HEK293 (cell line): ENCODE data around the gene ISCU.
A peak's percentile ranks its signal among the peaks of the same experiment; 100 is the strongest.

Experiments used
- CTCF ChIA-PET: fragments of 350-600 bp; formaldehyde crosslinking; extraction: SDS; loops from one replicate; lab custom pipeline; 2021; ENCODE audit warnings: antibody characterized with exemption; lab: Yijun Ruan, JAX
- POLR2A ChIA-PET: fragments of 300-600 bp; formaldehyde crosslinking; extraction: SDS; loops from one replicate; lab custom pipeline; 2020; ENCODE audit warnings: antibody characterized with exemption, inconsistent platforms; lab: Yijun Ruan, JAX
- H3K27ac ChIP-seq: fragments of 200-500 bp; sonication (Bioruptor generic); 2 replicates; pipeline ENCODE4 v1.5.1; 2014; ENCODE audit warnings: low read depth, low read length, control low read depth, inconsistent platforms; ENCODE audit errors: extremely low read depth
- H3K36me3 ChIP-seq, 2 experiments: fragments of 200-500 bp in 1 of 2; sonication (Bioruptor generic) in 1 of 2; 1 replicate in 1 of 2; 2 replicates in 1 of 2; pipeline ENCODE4 v1.5.1; 2014 to 2017; ENCODE audit warnings: inconsistent platforms in 2 of 2, low read length in 2 of 2; ENCODE audit not compliant: control insufficient read depth in 2 of 2, insufficient read depth in 1 of 2
- H3K4me1 ChIP-seq: fragments of 200-500 bp; sonication (Bioruptor generic); 2 replicates; pipeline ENCODE4 v1.5.1; 2014; ENCODE audit warnings: mild to moderate bottlenecking, low read length, inconsistent platforms; ENCODE audit not compliant: control insufficient read depth, insufficient read depth
- H3K4me3 ChIP-seq: 2 replicates; pipeline ENCODE4 v1.5.1; 2011; ENCODE audit warnings: low read depth, mild to moderate bottlenecking, control low read depth, low read length, moderate library complexity
- H3K9me3 ChIP-seq: fragments of 200-500 bp; sonication (Bioruptor generic); 2 replicates; pipeline ENCODE4 v1.5.1; 2014; ENCODE audit warnings: low read depth, low read length, inconsistent platforms; ENCODE audit not compliant: control insufficient read depth, insufficient read depth
- BCL11A ChIP-seq: fragments of 450-650 bp; formaldehyde crosslinking; IDR thresholded peaks from 2 replicates; pipeline ENCODE4 v1.5.1; 2016; ENCODE audit warnings: low read depth, missing biosample characterization, missing genetic modification characterization
- CTCF ChIP-seq: fragments of 450-650 bp; formaldehyde crosslinking; IDR thresholded peaks from 2 replicates; pipeline ENCODE4 v1.5.1; 2016; ENCODE audit warnings: missing biosample characterization, missing genetic modification characterization
- GLI4 ChIP-seq: fragments of 450-650 bp; formaldehyde crosslinking; IDR thresholded peaks from 2 replicates; pipeline ENCODE4 v1.5.1; 2016; ENCODE audit warnings: missing biosample characterization, missing genetic modification characterization
- GLIS2 ChIP-seq: fragments of 450-650 bp; formaldehyde crosslinking; IDR thresholded peaks from 2 replicates; pipeline ENCODE4 v1.5.1; 2016; ENCODE audit warnings: missing biosample characterization, missing genetic modification characterization
- MZF1 ChIP-seq: fragments of 450-650 bp; formaldehyde crosslinking; IDR thresholded peaks from 2 replicates; pipeline ENCODE4 v1.5.1; 2017; ENCODE audit warnings: missing biosample characterization, missing genetic modification characterization, borderline replicate concordance
- PRDM1 ChIP-seq: fragments of 450-650 bp; formaldehyde crosslinking; IDR thresholded peaks from 2 replicates; pipeline ENCODE4; 2016; ENCODE audit warnings: missing biosample characterization, missing genetic modification characterization
- PRDM6 ChIP-seq: fragments of 450-650 bp; formaldehyde crosslinking; IDR thresholded peaks from 2 replicates; pipeline ENCODE4 v1.5.1; 2017; ENCODE audit warnings: missing biosample characterization, missing genetic modification characterization
- TCF7L2 ChIP-seq: IDR thresholded peaks from 2 replicates; pipeline ENCODE4 v1.6.1; 2011; ENCODE audit warnings: low read depth, mild to moderate bottlenecking, inconsistent platforms, low read length, moderate library complexity, borderline replicate concordance
- WT1 ChIP-seq: fragments of 450-650 bp; formaldehyde crosslinking; IDR thresholded peaks from 2 replicates; pipeline ENCODE4 v1.5.1; 2016; ENCODE audit warnings: missing biosample characterization, missing genetic modification characterization
- ZBTB17 ChIP-seq: fragments of 450-650 bp; formaldehyde crosslinking; IDR thresholded peaks from 2 replicates; pipeline ENCODE4 v1.5.1; 2016; ENCODE audit warnings: missing biosample characterization, missing genetic modification characterization
- ZFHX2 ChIP-seq: fragments of 450-650 bp; formaldehyde crosslinking; conservative IDR thresholded peaks from 2 replicates; pipeline ENCODE4 v1.5.1; 2016; ENCODE audit warnings: missing biosample characterization, missing genetic modification characterization
- ZFP69B ChIP-seq: fragments of 450-650 bp; formaldehyde crosslinking; IDR thresholded peaks from 2 replicates; pipeline ENCODE4 v1.5.1; 2016; ENCODE audit warnings: missing biosample characterization, missing genetic modification characterization
- ZNF184 ChIP-seq: fragments of 450-650 bp; IDR thresholded peaks from 2 replicates; pipeline ENCODE4 v1.5.1; 2018; ENCODE audit warnings: missing biosample characterization, mild to moderate bottlenecking, missing genetic modification characterization
- ZNF2 ChIP-seq: fragments of 450-650 bp; formaldehyde crosslinking; IDR thresholded peaks from 2 replicates; pipeline ENCODE4 v1.5.1; 2016; ENCODE audit warnings: missing biosample characterization, missing genetic modification characterization
- ZNF292 ChIP-seq: fragments of 450-650 bp; formaldehyde crosslinking; IDR thresholded peaks from 2 replicates; pipeline ENCODE4 v1.5.1; 2016; ENCODE audit warnings: low read depth, missing biosample characterization, missing genetic modification characterization, borderline replicate concordance
- ZNF350 ChIP-seq: fragments of 450-650 bp; formaldehyde crosslinking; IDR thresholded peaks from 2 replicates; pipeline ENCODE4 v1.5.0; 2017; ENCODE audit warnings: missing biosample characterization, mild to moderate bottlenecking, missing genetic modification characterization
- ZNF37A ChIP-seq: fragments of 450-650 bp; IDR thresholded peaks from 2 replicates; pipeline ENCODE4 v1.5.1; 2018; ENCODE audit warnings: missing biosample characterization, missing genetic modification characterization
- ZNF514 ChIP-seq: fragments of 450-650 bp; formaldehyde crosslinking; IDR thresholded peaks from 2 replicates; pipeline ENCODE4 v1.5.1; 2016; ENCODE audit warnings: missing biosample characterization, missing genetic modification characterization
- ZNF544 ChIP-seq: fragments of 450-650 bp; formaldehyde crosslinking; IDR thresholded peaks from 2 replicates; pipeline ENCODE4 v1.5.0; 2017; ENCODE audit warnings: missing biosample characterization, missing genetic modification characterization
- ZNF558 ChIP-seq: fragments of 450-650 bp; formaldehyde crosslinking; IDR thresholded peaks from 2 replicates; pipeline ENCODE4 v1.5.1; 2016; ENCODE audit warnings: missing biosample characterization, missing genetic modification characterization
- ZNF600 ChIP-seq: fragments of 450-650 bp; formaldehyde crosslinking; IDR thresholded peaks from 2 replicates; pipeline ENCODE4 v1.5.1; 2016; ENCODE audit warnings: missing biosample characterization, missing genetic modification characterization
- ZNF654 ChIP-seq: fragments of 450-650 bp; formaldehyde crosslinking; IDR thresholded peaks from 2 replicates; pipeline ENCODE4 v1.5.1; 2016; ENCODE audit warnings: low read depth, missing biosample characterization, missing genetic modification characterization
- ZNF692 ChIP-seq: fragments of 450-650 bp; formaldehyde crosslinking; IDR thresholded peaks from 2 replicates; pipeline ENCODE4 v1.5.1; 2016; ENCODE audit warnings: missing biosample characterization, missing genetic modification characterization
- ZNF791 ChIP-seq: fragments of 450-650 bp; formaldehyde crosslinking; IDR thresholded peaks from 2 replicates; pipeline ENCODE4 v1.5.1; 2016; ENCODE audit warnings: missing biosample characterization, missing genetic modification characterization

Gene ISCU

GRCh38 chr12:108518716-108519496 lies 43.5 kb upstream of the ISCU start:
- ChIA-PET POLR2A (no interaction called here), CTCF (interaction anchor here (0.6 to 1.3 kb wide), 4 partner anchors 76 to 526 kb away, joined by 3 to 6 read pairs (median 4); no protein-coding TSS in a partner anchor)
- Histone ChIP-seq H3K27ac (no peak overlapping the region), H3K9me3 (no peaks in the 10 kb centered on the region), H3K36me3 (peaks cover 7 to 73% of the 10 kb centered on the region in 2 experiments; a peak in 2 of 3 replicates), H3K4me3 (no peak overlapping the region), H3K4me1 (no peaks in the 10 kb centered on the region)
- no peak for TF ChIP-seq ZNF2 (tag by site-specific recombination)
- TF ChIP-seq GLI4 (tag by site-specific recombination): no peak
- TF ChIP-seq ZFHX2 (tag by site-specific recombination): no peak
- TF ChIP-seq PRDM1 (tag by site-specific recombination): no peak
- TF ChIP-seq ZNF600 (tag by site-specific recombination): peak; percentile 80

GRCh38 chr12:108519558-108519957 lies 42.8 kb upstream of the ISCU start:
- H3K4me1 ChIP-seq: no peaks in the 10 kb centered on the region
- ChIA-PET CTCF (interaction anchor here (0.6 to 1.3 kb wide), 5 partner anchors 75 to 1326 kb away, joined by 3 to 6 read pairs (median 4); no protein-coding TSS in a partner anchor), POLR2A (no interaction called here)
- TF ChIP-seq ZNF544 (tag by site-specific recombination): no peak
- 0 out of 2 replicates have a peak, but pooled peaks have one; percentile 26 for TF ChIP-seq CTCF (tag by site-specific recombination)
- TF ChIP-seq ZFP69B: peak; percentile 43; the same call in 1 of the 2 replicates
- TF ChIP-seq ZNF37A: no peak
- 0 out of 2 replicates have a peak, but pooled peaks have one; percentile 31 for TF ChIP-seq ZNF692
- TF ChIP-seq BCL11A: no peak
- TF ChIP-seq ZBTB17 (tag by site-specific recombination): no peak
- no peak for TF ChIP-seq TCF7L2
- no peak for TF ChIP-seq PRDM6
- no peak for TF ChIP-seq GLI4 (tag by site-specific recombination)
- TF ChIP-seq ZNF654 (tag by site-specific recombination): peak; percentile 23; the same call in 1 of the 2 replicates
- no peak for TF ChIP-seq ZNF514 (tag by site-specific recombination)
- peaks cover 11 to 80% of the 10 kb centered on the region in 2 experiments; a peak in 2 of 3 replicates for H3K36me3 ChIP-seq
- no peak overlapping the region for H3K27ac ChIP-seq
- no peaks in the 10 kb centered on the region for H3K9me3 ChIP-seq
- H3K4me3 ChIP-seq: no peak overlapping the region

GRCh38 chr12:108523365-108523764 lies 39.0 kb upstream of the ISCU start:
- Histone ChIP-seq H3K9me3 (no peaks in the 10 kb centered on the region), H3K4me3 (no peak overlapping the region), H3K4me1 (no peaks in the 10 kb centered on the region), H3K36me3 (peaks cover 40 to 99% of the 10 kb centered on the region in 2 experiments), H3K27ac (no peak overlapping the region)
- ChIA-PET CTCF (interaction anchor here (0.5 to 2.0 kb wide), 2 partner anchors 8 to 11 kb away, joined by 3 to 11 read pairs; no protein-coding TSS in a partner anchor), POLR2A (interaction anchor here (0.6 kb wide), 1 partner anchor 257 kb away, joined by 4 read pairs; no protein-coding TSS in a partner anchor)
- TF ChIP-seq ZNF350 (no peak), GLIS2 (no peak), MZF1 (tag by site-specific recombination) (no peak), ZNF184 (tag by site-specific recombination) (no peak), ZNF558 (no peak), ZNF292 (tag by site-specific recombination) (no peak), ZNF791 (tag by site-specific recombination) (no peak), ZNF654 (tag by site-specific recombination) (no peak), PRDM1 (tag by site-specific recombination) (no peak), WT1 (tag by site-specific recombination) (no peak)
